Panc1 (cell line): Measurements from ENCODE around the gene LRRN3. TPM values are rescaled to one million over a fixed set of nuclear protein-coding genes. Genes with fewer than 3 reads are reported as not detected.

Source experiments
- ATAC-seq: fragments of 200-7000 bp; cut with Tn5 transposase; 2 replicates; pipeline ENCODE4 v1.9.1; 2020; ENCODE audit warnings: mild to moderate bottlenecking, moderate library complexity
- BruUV-seq: library from RNA; stranded (reverse); fragments of 400-500 nt; replicated peaks from 2 replicates; lab custom pipeline; 2021; lab: Mats Ljungman, UMichigan
- CTCF ChIA-PET: fragments of 300-600 bp; sonication (Branson Sonifier 250); formaldehyde crosslinking; loops from one replicate; lab custom pipeline; 2022; ENCODE audit warnings: antibody characterized with exemption; lab: Charles Lee
- POLR2A ChIA-PET: fragments of 300-600 bp; sonication (Branson Sonifier 250); formaldehyde crosslinking; loops from one replicate; lab custom pipeline; 2022; ENCODE audit warnings: antibody characterized with exemption; lab: Charles Lee
- DNase-seq: peaks from one replicate; pipeline ENCODE4 v3.0.0-alpha.2; 2010; ENCODE audit warnings: low read depth, low spot score
- H3K27ac ChIP-seq: 2 replicates; pipeline ENCODE4 v1.5.1; 2011; ENCODE audit warnings: mild to moderate bottlenecking, low read length, inconsistent platforms
- H3K27me3 ChIP-seq: fragments of 200-500 bp; sonication (Bioruptor generic); 2 replicates; pipeline ENCODE4 v1.6.0; 2014; ENCODE audit warnings: low read length, inconsistent platforms; ENCODE audit not compliant: control insufficient read depth, insufficient read depth
- H3K36me3 ChIP-seq: fragments of 200-500 bp; sonication (Bioruptor generic); 2 replicates; pipeline ENCODE4 v1.5.1; 2014; ENCODE audit warnings: inconsistent platforms, mild to moderate bottlenecking, low read length, moderate library complexity; ENCODE audit not compliant: control insufficient read depth, insufficient read depth
- H3K4me1 ChIP-seq: 2 replicates; pipeline ENCODE4 v1.5.1; 2011; ENCODE audit warnings: inconsistent platforms, mild to moderate bottlenecking, low read length, moderate library complexity; ENCODE audit not compliant: control insufficient read depth, insufficient read depth
- H3K4me3 ChIP-seq, 2 experiments: 2 replicates each; pipeline ENCODE4 v1.5.1; 2011 to 2012; ENCODE audit warnings: low read depth in 2 of 2, low read length in 2 of 2, mild to moderate bottlenecking in 2 of 2, inconsistent platforms in 1 of 2, moderate library complexity in 1 of 2
- H3K9me3 ChIP-seq: fragments of 200-500 bp; sonication (Bioruptor generic); 2 replicates; pipeline ENCODE4 v1.5.1; 2014; ENCODE audit warnings: low read depth, mild to moderate bottlenecking, inconsistent platforms, low read length, moderate library complexity; ENCODE audit not compliant: control insufficient read depth, insufficient read depth
- CTCF ChIP-seq: fragments of 450-650 bp; IDR thresholded peaks from 2 replicates; pipeline ENCODE4 v1.5.1; 2017; ENCODE audit warnings: mild to moderate bottlenecking
- POLR2AphosphoS5 ChIP-seq: IDR thresholded peaks from 2 replicates; pipeline ENCODE4 v1.6.1; 2012; ENCODE audit warnings: mild to moderate bottlenecking, low read depth, low read length, moderate library complexity
- REST ChIP-seq, 2 experiments: IDR thresholded peaks; 2 replicates each; pipeline ENCODE4 v1.6.1; 2011 to 2012; ENCODE audit warnings: low read depth in 2 of 2, control low read depth in 1 of 2, low read length in 1 of 2, mild to moderate bottlenecking in 1 of 2, moderate library complexity in 1 of 2; ENCODE audit not compliant: insufficient read depth in 1 of 2
- SIN3A ChIP-seq: IDR thresholded peaks from 2 replicates; pipeline ENCODE4 v1.6.1; 2012; ENCODE audit warnings: low read depth, mild to moderate bottlenecking, low read length, moderate library complexity, borderline replicate concordance; ENCODE audit not compliant: insufficient read depth
- TCF7L2 ChIP-seq: IDR thresholded peaks from 2 replicates; pipeline ENCODE4 v1.6.1; 2011; ENCODE audit warnings: mild to moderate bottlenecking, low read depth, low read length, inconsistent platforms
- in situ Hi-C: cut with HindIII; loops from 2 replicates; pipeline ENCODE4 v1.10.0; 2016; ENCODE audit warnings: low sequenced_read_pairs, low pct_unique_long_range_greater_than_20kb
- intact Hi-C: fragments of 100-400 bp; cut with micrococcal nuclease; formaldehyde crosslinking; loops from one replicate; pipeline ENCODE4 v1.10.0; 2022; ENCODE audit not compliant: unreplicated experiment
- total RNA-seq: library from RNA; stranded (reverse); gene quantifications from one replicate; pipeline ENCODE4 v1.2.1, GENCODE V29; 2021; ENCODE audit not compliant: unreplicated experiment

Gene LRRN3
- total RNA-seq, 1 experiment from 2014 or later, result 0.15 TPM

- Histone ChIP-seq H3K27me3 (no peaks in the 10 kb centered on the region), H3K36me3 (no peaks in the 10 kb centered on the region), H3K27ac (no peak overlapping the region), H3K4me3 (no peak overlapping the region), H3K9me3 (no peaks in the 10 kb centered on the region), H3K4me1 (no peaks in the 10 kb centered on the region)
- no TSS peak for BruUV-seq
- CTCF ChIA-PET, result no interaction called here
- intact Hi-C loops (no loop called here), in situ Hi-C loops (no loop called here)
- POLR2A ChIA-PET, result no interaction called here
- DNase-seq (no peak), ATAC-seq (no peak)
- TF ChIP-seq CTCF (no peak), REST (IDR thresholded peaks at IDR 0.05; ENCODE audit: insufficient read depth in 1 of 2, low read depth in 2 of 2, low read length in 1 of 2) (no peak), SIN3A (no peak), POLR2AphosphoS5 (no peak)
Observed at GRCh38 chr7:111159426-111159825, 68.5 kb downstream of the LRRN3 start.

- ATAC-seq (no peak), DNase-seq (no peak)
- Histone ChIP-seq H3K27me3 (no peaks in the 10 kb centered on the region), H3K36me3 (no peaks in the 10 kb centered on the region), H3K4me3 (no peak overlapping the region), H3K9me3 (no peaks in the 10 kb centered on the region), H3K4me1 (no peaks in the 10 kb centered on the region), H3K27ac (no peak overlapping the region)
- intact Hi-C loops, result no loop called here
- BruUV-seq, result no TSS peak
- in situ Hi-C loops, result no loop called here
- TF ChIP-seq CTCF, result no peak
- TF ChIP-seq TCF7L2, result no peak
- TF ChIP-seq SIN3A, result no peak
- TF ChIP-seq POLR2AphosphoS5, result no peak
- TF ChIP-seq REST (IDR thresholded peaks at IDR 0.05; ENCODE audit: insufficient read depth in 1 of 2, low read depth in 2 of 2, low read length in 1 of 2), result no peak
- ChIA-PET POLR2A (no interaction called here), CTCF (no interaction called here)
Observed at GRCh38 chr7:111160297-111160696, 69.4 kb downstream of the LRRN3 start.
